GM12878 (cell line): ENCODE results near the gene HUS1. TPM values are rescaled to one million over a fixed set of nuclear protein-coding genes. Genes with fewer than 3 reads are reported as not detected.

Experiments
- CBX5 ChIP-seq: sonication (generic); IDR thresholded peaks from 2 replicates; pipeline ENCODE4 v1.6.1; 2016; ENCODE audit warnings: low read depth, moderate library complexity, mild to moderate bottlenecking, inconsistent platforms
- CEBPB ChIP-seq, 2 experiments: fragments of 150-350 bp in 1 of 2; IDR thresholded peaks; 2 replicates each; pipeline ENCODE4 v1.6.1; 2012 to 2014; ENCODE audit warnings: low read depth in 2 of 2, low read length in 2 of 2, borderline replicate concordance in 1 of 2, inconsistent platforms in 1 of 2
- CREB1 ChIP-seq: IDR thresholded peaks from 2 replicates; pipeline ENCODE4 v1.6.1; 2012; ENCODE audit warnings: low read depth, mild to moderate bottlenecking, inconsistent platforms
- CREM ChIP-seq: IDR thresholded peaks from 2 replicates; pipeline ENCODE4 v1.6.1; 2014; ENCODE audit warnings: antibody characterized with exemption, low read depth
- EGR1 ChIP-seq, 2 experiments: IDR thresholded peaks; 1 replicate in 1 of 2; 2 replicates in 1 of 2; pipeline ENCODE4 v1.6.1; 2011 to 2012; ENCODE audit warnings: low read depth in 2 of 2, low read length in 2 of 2, borderline replicate concordance in 1 of 2, mild to moderate bottlenecking in 1 of 2, moderate library complexity in 1 of 2
- GABPA ChIP-seq: IDR thresholded peaks from 2 replicates; pipeline ENCODE4 v1.6.1; 2014; ENCODE audit warnings: antibody characterized with exemption, low read depth, mild to moderate bottlenecking, inconsistent platforms
- HDAC2 ChIP-seq: fragments of 200-600 bp; sonication (generic); IDR thresholded peaks from 2 replicates; pipeline ENCODE4 v1.6.1; 2017
- IKZF1 ChIP-seq: fragments of 450-650 bp; conservative IDR thresholded peaks from 2 replicates; pipeline ENCODE4 v1.6.1; 2017; ENCODE audit warnings: antibody characterized with exemption, mild to moderate bottlenecking
- IKZF2 ChIP-seq, 2 experiments: fragments of 450-650 bp; IDR thresholded peaks; 2 replicates each; pipeline ENCODE4 v1.6.1; 2017; ENCODE audit warnings: mild to moderate bottlenecking in 2 of 2, moderate library complexity in 2 of 2
- KDM1A ChIP-seq: fragments of 200-600 bp; sonication (generic); IDR thresholded peaks from 2 replicates; pipeline ENCODE4 v1.6.1; 2016; ENCODE audit warnings: borderline replicate concordance
- MEF2B ChIP-seq: fragments of 450-650 bp; IDR thresholded peaks from 2 replicates; pipeline ENCODE4 v1.6.1; 2018; ENCODE audit warnings: mild to moderate bottlenecking, moderate library complexity; ENCODE audit not compliant: partially characterized antibody, poor library complexity, severe bottlenecking
- MXI1 ChIP-seq: fragments of 150-350 bp; IDR thresholded peaks from 2 replicates; pipeline ENCODE4 v1.6.1; 2011; ENCODE audit warnings: low read depth, mild to moderate bottlenecking, inconsistent platforms, low read length, improper control_type of control experiment
- NR2C1 ChIP-seq: fragments of 450-650 bp; IDR thresholded peaks from 2 replicates; pipeline ENCODE4 v1.6.1; 2017; ENCODE audit warnings: antibody characterized with exemption, mild to moderate bottlenecking, moderate library complexity
- PRDM15 ChIP-seq: fragments of 450-650 bp; formaldehyde crosslinking; IDR thresholded peaks from 2 replicates; pipeline ENCODE4 v1.4.0; 2020; ENCODE audit warnings: mild to moderate bottlenecking, moderate library complexity
- RB1 ChIP-seq: fragments of 450-650 bp; formaldehyde crosslinking; IDR thresholded peaks from 2 replicates; pipeline ENCODE4 v1.6.1; 2017; ENCODE audit warnings: mild to moderate bottlenecking, borderline replicate concordance
- RBBP5 ChIP-seq: fragments of 200-600 bp; sonication (generic); conservative IDR thresholded peaks from 2 replicates; pipeline ENCODE4 v1.6.1; 2016
- RCOR1 ChIP-seq: conservative IDR thresholded peaks from 2 replicates; pipeline ENCODE4 v1.6.1; 2012; ENCODE audit warnings: low read depth, low read length, improper control_type of control experiment
- SMAD1 ChIP-seq: fragments of 450-650 bp; IDR thresholded peaks from 2 replicates; pipeline ENCODE4 v1.6.1; 2018; ENCODE audit warnings: mild to moderate bottlenecking, low read depth; ENCODE audit not compliant: partially characterized antibody
- SP1 ChIP-seq: IDR thresholded peaks from one replicate; pipeline ENCODE4 v1.6.1; 2011; ENCODE audit warnings: low read depth, low read length
- TCF12 ChIP-seq: IDR thresholded peaks from 2 replicates; pipeline ENCODE4 v1.6.1; 2011; ENCODE audit warnings: low read depth, mild to moderate bottlenecking, low read length
- ZBTB40 ChIP-seq: fragments of 450-650 bp; IDR thresholded peaks from 2 replicates; pipeline ENCODE4 v1.6.1; 2016; ENCODE audit warnings: mild to moderate bottlenecking, moderate library complexity, borderline replicate concordance
- polyA plus RNA-seq, 11 experiments: library from polyadenylated mRNA; depleted of rRNA in 4 of 11; unstranded in 6 of 11; stranded (reverse) in 5 of 11; fragments of >200 nt; fragmentation: Nextera tagmentation in 4 of 11; fragmentation: Illumina TruSeq in 1 of 11; extraction: Ambion mirVana in 4 of 11; extraction: Trizol in 1 of 11; gene quantifications; 1 replicate in 1 of 11; 2 replicates in 10 of 11; pipeline versions ENCODE4 v1.2.1 to v1.2.3, GENCODE V29; 2011 to 2016; ENCODE audit warnings: inconsistent platforms in 2 of 11, missing spikeins in 2 of 11, low read depth in 1 of 11
- total RNA-seq, 4 experiments: library from RNA; depleted of rRNA in 3 of 4; stranded (reverse); fragments of >200 nt in 3 of 4; fragmentation: Illumina TruSeq in 1 of 4; extraction: Trizol in 1 of 4; gene quantifications; 2 replicates each; pipeline versions ENCODE4 v1.2.1 to v1.2.3, GENCODE V29; 2013 to 2021
- TF ChIP-seq, protein P1 (sequence below): IDR thresholded peaks from 2 replicates; pipeline ENCODE4 v1.6.1; 2011; ENCODE audit warnings: borderline replicate concordance, low read depth, mild to moderate bottlenecking, moderate library complexity, mixed read lengths, low read length; ENCODE audit not compliant: insufficient read depth; ENCODE audit errors: extremely low read length

The HUS1 gene
- total and polyA plus RNA-seq, 10 of the 15 experiments (the other 5 are each of a cell fraction or from before 2014, with no cell fraction given): 10.4 to 35.5 (median 22.6) TPM

GRCh38 chr7:47991741-47992311 is 12.4 kb upstream of the HUS1 start (continued):
- TF ChIP-seq RBBP5 (no peak), ZBTB40 (no peak), KDM1A (no peak), RB1 (peak; percentile 67; the same call in 1 of the 2 replicates), EGR1 (IDR thresholded peaks at IDR 0.05; ENCODE audit: borderline replicate concordance in 1 of 2, low read depth in 2 of 2, low read length in 2 of 2) (peak in 1 of 2 experiments; percentile 83; a peak in 2 of 3 replicates), SP1 (peak; percentile 42), IKZF1 (peak; percentile 66), GABPA (0 out of 2 replicates have a peak, but pooled peaks have one; percentile 17), MXI1 (peak; percentile 65; the same call in 1 of the 2 replicates), PRDM15 (no peak), RCOR1 (no peak), HDAC2 (no peak), MEF2B (peak; percentile 54), CEBPB (IDR thresholded peaks at IDR 0.05; ENCODE audit: borderline replicate concordance in 1 of 2, low read depth in 2 of 2, low read length in 2 of 2) (no peak), SMAD1 (no peak), CREB1 (peak; percentile 29; the same call in 1 of the 2 replicates), NR2C1 (0 out of 2 replicates have a peak, but pooled peaks have one; percentile 21), TCF12 (peak; percentile 53; the same call in 1 of the 2 replicates), IKZF2 (IDR thresholded peaks at IDR 0.05) (peak; percentile 42 to 66; a peak in 3 of 4 replicates), CREM (0 out of 2 replicates have a peak, but pooled peaks have one; percentile 5), CBX5 (peak; percentile 64; the same call in 1 of the 2 replicates)
- TF ChIP-seq, protein P1, sequence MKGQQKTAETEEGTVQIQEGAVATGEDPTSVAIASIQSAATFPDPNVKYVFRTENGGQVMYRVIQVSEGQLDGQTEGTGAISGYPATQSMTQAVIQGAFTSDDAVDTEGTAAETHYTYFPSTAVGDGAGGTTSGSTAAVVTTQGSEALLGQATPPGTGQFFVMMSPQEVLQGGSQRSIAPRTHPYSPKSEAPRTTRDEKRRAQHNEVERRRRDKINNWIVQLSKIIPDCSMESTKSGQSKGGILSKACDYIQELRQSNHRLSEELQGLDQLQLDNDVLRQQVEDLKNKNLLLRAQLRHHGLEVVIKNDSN: no peak
